ENCODE results near the gene PDE6H. TPM values are rescaled to one million over a fixed set of nuclear protein-coding genes. Genes with fewer than 3 reads are reported as not detected.

PDE6H gene
- total and polyA plus RNA-seq, 11 donors, result not detected

- Histone ChIP-seq H3K27me3 (no peaks in the 10 kb centered on the region), H3K4me3 (no peak overlapping the region), H3K9me3 (peaks cover 0 to 15% (median 2%) of the 10 kb centered on the region in 12 donors), H3K27ac (peak overlapping the region in 1 of 12 donors; percentile 54), H3K4me1 (peaks cover 0 to 31% (median 0%) of the 10 kb centered on the region in 12 donors), H3K36me3 (no peaks in the 10 kb centered on the region)
- no peak for ATAC-seq
- 83 to 95% (median 92%) methylated on average over 3 of the region's 3 CpGs for WGBS, 4 donors
- DNase-seq, result no peak
- intact Hi-C loops (cut with DNase I), result loop anchor here in 1 of 10 donors (10.0 kb wide), 1 partner anchor 53 kb away; the partner anchor contains the start of gene ERP27
- TF ChIP-seq CTCF (IDR thresholded peaks at IDR 0.05), result no peak
- no peak for TF ChIP-seq POLR2A (IDR thresholded peaks at IDR 0.05)
Measured at GRCh38 chr12:14988035-14988434, 15.2 kb downstream of the PDE6H start.

GRCh38 chr12:14989790-14990189 is 16.9 kb downstream of the PDE6H start:
- Histone ChIP-seq H3K9me3 (peaks cover 0 to 15% (median 2%) of the 10 kb centered on the region in 12 donors), H3K27me3 (no peaks in the 10 kb centered on the region), H3K4me3 (no peak overlapping the region), H3K27ac (peak overlapping the region in 2 of 12 donors; percentile 23 to 35), H3K4me1 (peaks cover 0 to 36% (median 0%) of the 10 kb centered on the region in 12 donors), H3K36me3 (no peaks in the 10 kb centered on the region)
- intact Hi-C loops (cut with DNase I), result loop anchor here in 7 of 10 donors (5.0 to 10.0 kb wide), 6 partner anchors 55 to 752 kb away; partner anchors contain the start of genes ERP27 (in 1 of the 7) and RERG (in 1 of the 7)
- no peak for DNase-seq
- TF ChIP-seq POLR2A (IDR thresholded peaks at IDR 0.05) (no peak), CTCF (IDR thresholded peaks at IDR 0.05) (no peak)
- WGBS, 4 donors, result 5 to 24% (median 13%) methylated on average over 1 of the region's 1 CpG
- no peak for ATAC-seq

- ATAC-seq (no peak), DNase-seq (no peak)
- intact Hi-C loops (cut with DNase I), result loop anchor here in 6 of 10 donors (5.0 to 10.0 kb wide), 5 partner anchors 234 to 754 kb away; partner anchors contain the start of gene RERG (in 1 of the 6)
- Histone ChIP-seq H3K4me3 (no peak overlapping the region), H3K4me1 (peaks cover 0 to 44% (median 3%) of the 10 kb centered on the region in 12 donors), H3K27ac (no peak overlapping the region), H3K9me3 (peaks cover 0 to 15% (median 2%) of the 10 kb centered on the region in 12 donors), H3K27me3 (no peaks in the 10 kb centered on the region), H3K36me3 (no peaks in the 10 kb centered on the region)
- TF ChIP-seq POLR2A (IDR thresholded peaks at IDR 0.05), result no peak
Measured at GRCh38 chr12:14991069-14991468, 18.2 kb downstream of the PDE6H start.

GRCh38 chr12:14992673-14993072 is 19.8 kb downstream of the PDE6H start:
- ATAC-seq, result no peak
- H3K4me1 ChIP-seq, result peaks cover 0 to 41% (median 3%) of the 10 kb centered on the region in 12 donors
- H3K36me3 ChIP-seq, result no peaks in the 10 kb centered on the region
- H3K27me3 ChIP-seq, result no peaks in the 10 kb centered on the region
- no peak for DNase-seq
- intact Hi-C loops (cut with DNase I), result loop anchor here in 6 of 10 donors (5.0 to 10.0 kb wide), 5 partner anchors 232 to 755 kb away; partner anchors contain the start of gene RERG (in 1 of the 6)
- H3K27ac ChIP-seq, result no peak overlapping the region
- WGBS, 4 donors, result 91 to 96% (median 93%) methylated on average over 3 of the region's 3 CpGs
- no peak overlapping the region for H3K4me3 ChIP-seq
- TF ChIP-seq POLR2A (IDR thresholded peaks at IDR 0.05), result no peak
- no peak for TF ChIP-seq CTCF (IDR thresholded peaks at IDR 0.05)
- peaks cover 0 to 15% (median 2%) of the 10 kb centered on the region in 12 donors for H3K9me3 ChIP-seq

Data from heart left ventricle (tissue), 16 donors.